Astrocyte (in vitro differentiated cells and primary cell): Measurements from ENCODE around the gene SMOC1. TPM values are rescaled to one million over a fixed set of nuclear protein-coding genes. Genes with fewer than 3 reads are reported as not detected.

Source experiments
- DNase-seq: peaks from one replicate; pipeline ENCODE4 v3.0.0-alpha.2; 2010; ENCODE audit warnings: low read depth
- FAIRE-seq: peaks from 2 replicates; lab custom pipeline; 2011; peaks lifted over from hg19 to GRCh38; lab: Jason Lieb, UNC
- H2AFZ ChIP-seq: 2 replicates; pipeline ENCODE4 v1.6.0; 2012; ENCODE audit warnings: low read depth, low read length, inconsistent platforms
- H3K27ac ChIP-seq: 2 replicates; pipeline ENCODE4 v1.5.1; 2011; ENCODE audit warnings: low read depth, low read length, inconsistent platforms
- H3K27me3 ChIP-seq: 2 replicates; pipeline ENCODE4 v1.6.0; 2011; ENCODE audit warnings: low read length, inconsistent platforms; ENCODE audit not compliant: insufficient read depth
- H3K36me3 ChIP-seq: 2 replicates; pipeline ENCODE4 v1.5.1; 2011; ENCODE audit warnings: low read length, inconsistent platforms; ENCODE audit not compliant: insufficient read depth
- H3K4me1 ChIP-seq: 2 replicates; pipeline ENCODE4 v1.5.1; 2011; ENCODE audit warnings: low read length, inconsistent platforms; ENCODE audit not compliant: insufficient read depth
- H3K4me2 ChIP-seq: 2 replicates; pipeline ENCODE4 v1.6.0; 2012; ENCODE audit warnings: low read length, inconsistent platforms
- H3K4me3 ChIP-seq: 2 replicates; pipeline ENCODE4 v1.5.1; 2011; ENCODE audit warnings: low read depth, mild to moderate bottlenecking, low read length, inconsistent platforms; ENCODE audit not compliant: insufficient read depth
- H3K79me2 ChIP-seq: 2 replicates; pipeline ENCODE4 v1.6.0; 2012; ENCODE audit warnings: mild to moderate bottlenecking, low read length, inconsistent platforms; ENCODE audit not compliant: insufficient read depth
- H3K9ac ChIP-seq: 2 replicates; pipeline ENCODE4 v1.6.0; 2012; ENCODE audit warnings: mild to moderate bottlenecking, low read length, inconsistent platforms
- H3K9me3 ChIP-seq: 2 replicates; pipeline ENCODE4 v1.5.1; 2012; ENCODE audit warnings: low read depth, mild to moderate bottlenecking, low read length, inconsistent platforms; ENCODE audit not compliant: insufficient read depth
- H4K20me1 ChIP-seq: 2 replicates; pipeline ENCODE4 v1.6.0; 2012; ENCODE audit warnings: low read length, inconsistent platforms; ENCODE audit not compliant: insufficient read depth
- H3K27ac Mint-ChIP-seq: one replicate; pipeline ENCODE4 v1.8.0; 2021; ENCODE audit warnings: mild to moderate bottlenecking, mixed read lengths; ENCODE audit not compliant: unreplicated experiment
- H3K27me3 Mint-ChIP-seq: one replicate; pipeline ENCODE4 v1.8.0; 2021; ENCODE audit warnings: low read depth, mixed read lengths; ENCODE audit not compliant: unreplicated experiment
- H3K36me3 Mint-ChIP-seq: one replicate; pipeline ENCODE4 v1.8.0; 2021; ENCODE audit warnings: low read depth, mixed read lengths; ENCODE audit not compliant: unreplicated experiment
- H3K4me1 Mint-ChIP-seq: one replicate; pipeline ENCODE4 v1.8.0; 2021; ENCODE audit warnings: low read depth, mixed read lengths; ENCODE audit not compliant: unreplicated experiment
- H3K4me3 Mint-ChIP-seq: one replicate; pipeline ENCODE4 v1.8.0; 2021; ENCODE audit warnings: mild to moderate bottlenecking, moderate library complexity, mixed read lengths; ENCODE audit not compliant: unreplicated experiment
- H3K9me3 Mint-ChIP-seq: one replicate; pipeline ENCODE4 v1.8.0; 2021; ENCODE audit warnings: mild to moderate bottlenecking, mixed read lengths; ENCODE audit not compliant: unreplicated experiment
- CTCF ChIP-seq: IDR thresholded peaks from 2 replicates; pipeline ENCODE4 v1.5.1; 2011; ENCODE audit warnings: low read depth, mild to moderate bottlenecking, inconsistent platforms, low read length, moderate library complexity; ENCODE audit not compliant: insufficient read depth
- EZH2 ChIP-seq: IDR thresholded peaks from 2 replicates; pipeline ENCODE4 v1.6.1; 2012; ENCODE audit warnings: mild to moderate bottlenecking, low read length, inconsistent platforms; ENCODE audit not compliant: insufficient read depth
- total RNA-seq: library from RNA; stranded (reverse); gene quantifications from 2 replicates; pipeline ENCODE4 v1.2.1, GENCODE V29; 2021

The SMOC1 gene
- total RNA-seq, 1 donor from 2014 or later: 0.16 TPM

DNA sequence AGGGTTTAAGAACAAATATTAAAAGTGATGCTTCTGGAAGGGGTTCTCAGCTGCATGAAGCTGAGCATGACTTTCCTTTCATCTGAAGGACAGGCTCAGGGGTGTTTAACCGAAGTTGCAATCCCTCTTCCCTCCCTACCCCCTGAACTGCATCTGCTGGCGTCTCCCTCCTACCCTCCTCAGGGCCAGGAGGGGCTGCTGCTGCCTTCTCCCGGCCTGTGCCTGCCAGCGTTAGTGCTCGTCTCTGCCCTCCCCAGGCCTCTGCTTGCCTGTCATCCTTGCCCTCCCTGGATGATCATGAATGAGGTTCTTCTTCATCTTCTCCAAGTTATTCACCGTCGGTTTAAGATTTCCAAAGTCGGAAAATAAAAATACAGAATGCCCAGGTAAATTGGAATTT, 12.2 kb downstream of the SMOC1 start:
- Histone ChIP-seq H3K9me3 (no peaks in the 10 kb centered on the region), H3K79me2 (no peaks in the 10 kb centered on the region), H3K27ac (no peak overlapping the region), H3K4me2 (no peak overlapping the region), H2AFZ (no peak overlapping the region), H3K36me3 (no peaks in the 10 kb centered on the region), H3K4me3 (no peak overlapping the region), H3K4me1 (peaks cover 6% of the 10 kb centered on the region), H3K27me3 (no peaks in the 10 kb centered on the region), H3K9ac (no peak overlapping the region), H4K20me1 (no peaks in the 10 kb centered on the region)
- Mint-ChIP-seq H3K27me3 (peaks cover 6% of the 10 kb centered on the region), H3K4me3 (no peak overlapping the region), H3K4me1 (peaks cover 11% of the 10 kb centered on the region), H3K9me3 (no peaks in the 10 kb centered on the region), H3K36me3 (no peaks in the 10 kb centered on the region), H3K27ac (no peak overlapping the region)
- TF ChIP-seq CTCF: no peak
- no peak for TF ChIP-seq EZH2
- DNase-seq (no peak), FAIRE-seq (no peak)

- H3K4me3 Mint-ChIP-seq: no peak overlapping the region
- H3K79me2 ChIP-seq: no peaks in the 10 kb centered on the region
- no peaks in the 10 kb centered on the region for H3K4me1 ChIP-seq
- no peak overlapping the region for H3K27ac Mint-ChIP-seq
- FAIRE-seq: no peak
- no peak overlapping the region for H3K4me3 ChIP-seq
- no peaks in the 10 kb centered on the region for H4K20me1 ChIP-seq
- no peak overlapping the region for H3K27ac ChIP-seq
- H3K9me3 Mint-ChIP-seq: no peaks in the 10 kb centered on the region
- H3K4me1 Mint-ChIP-seq: no peaks in the 10 kb centered on the region
- no peak for DNase-seq
- peaks cover 6% of the 10 kb centered on the region for H3K27me3 Mint-ChIP-seq
- H3K4me2 ChIP-seq: no peak overlapping the region
- H3K9ac ChIP-seq: no peak overlapping the region
- H3K36me3 ChIP-seq: no peaks in the 10 kb centered on the region
- H3K36me3 Mint-ChIP-seq: no peaks in the 10 kb centered on the region
- peaks cover 3% of the 10 kb centered on the region for H3K9me3 ChIP-seq
- TF ChIP-seq EZH2 (no peak), CTCF (no peak)
- no peak overlapping the region for H2AFZ ChIP-seq
- H3K27me3 ChIP-seq: no peaks in the 10 kb centered on the region
Observed at GRCh38 chr14:69895109-69895508, 15.9 kb downstream of the SMOC1 start.

- Mint-ChIP-seq H3K4me3 (no peak overlapping the region), H3K27ac (no peak overlapping the region), H3K9me3 (no peaks in the 10 kb centered on the region), H3K4me1 (no peaks in the 10 kb centered on the region), H3K36me3 (no peaks in the 10 kb centered on the region), H3K27me3 (peaks cover 6% of the 10 kb centered on the region)
- Histone ChIP-seq H2AFZ (no peak overlapping the region), H3K9ac (no peak overlapping the region), H3K27ac (no peak overlapping the region), H3K27me3 (no peaks in the 10 kb centered on the region), H3K9me3 (peaks cover 3% of the 10 kb centered on the region), H3K4me2 (no peak overlapping the region), H3K79me2 (no peaks in the 10 kb centered on the region), H4K20me1 (no peaks in the 10 kb centered on the region), H3K36me3 (no peaks in the 10 kb centered on the region), H3K4me1 (no peaks in the 10 kb centered on the region), H3K4me3 (no peak overlapping the region)
- DNase-seq: no peak
- TF ChIP-seq CTCF: no peak
- TF ChIP-seq EZH2: no peak
- no peak for FAIRE-seq
Observed at GRCh38 chr14:69896080-69896479, 16.9 kb downstream of the SMOC1 start.
